Non-pigmented ciliary epithelial cell (primary cell): ENCODE measurements around the gene CYSRT1.

Experiments used
- DNase-seq: peaks from one replicate; pipeline ENCODE4 v3.0.0-alpha.2; 2010; ENCODE audit warnings: low read depth

CYSRT1 gene, protein sequence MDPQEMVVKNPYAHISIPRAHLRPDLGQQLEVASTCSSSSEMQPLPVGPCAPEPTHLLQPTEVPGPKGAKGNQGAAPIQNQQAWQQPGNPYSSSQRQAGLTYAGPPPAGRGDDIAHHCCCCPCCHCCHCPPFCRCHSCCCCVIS

GRCh38 chr9:137224830-137225694 lies at the start of gene CYSRT1:
Gene CYSRT1 (plus strand): TSS chr9:137225174. CDS start chr9:137225622, 448 bp downstream.
- DNase-seq: no peak

DNA sequence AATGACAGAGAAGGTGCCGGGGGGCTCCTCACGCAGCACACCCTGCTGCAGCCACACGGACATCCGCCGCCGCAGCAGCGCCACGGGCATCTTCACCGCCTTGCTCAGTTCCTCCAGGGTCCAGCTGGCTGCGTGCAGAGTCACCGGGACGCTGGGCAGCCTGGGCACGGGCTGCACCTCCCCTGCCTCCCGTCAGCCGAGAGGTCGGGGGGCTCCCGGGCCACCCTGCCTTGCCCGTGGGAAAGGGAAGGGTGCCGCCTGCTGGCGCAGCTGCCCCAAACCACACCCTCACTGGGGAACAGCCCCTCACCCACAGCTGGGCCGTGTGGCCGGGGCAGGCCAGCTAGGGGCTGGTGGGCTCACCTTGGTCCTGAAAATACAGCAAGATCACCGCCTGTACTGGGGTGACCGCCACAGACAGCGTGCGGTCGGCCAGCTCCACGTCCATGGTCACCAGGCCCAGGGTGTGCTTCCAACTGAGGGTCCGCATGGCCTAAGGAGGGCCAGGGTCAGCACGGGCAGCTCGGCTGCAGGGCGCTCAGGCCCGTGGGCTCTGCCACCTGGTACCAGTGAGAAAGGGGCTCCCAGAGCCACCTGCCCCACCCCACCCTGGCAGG lies 49.5 kb upstream of the CYSRT1 start:
- no peak for DNase-seq

- DNase-seq: no peak
Measured at GRCh38 chr9:137176302-137177182, 48.4 kb upstream of the CYSRT1 start.

DNA sequence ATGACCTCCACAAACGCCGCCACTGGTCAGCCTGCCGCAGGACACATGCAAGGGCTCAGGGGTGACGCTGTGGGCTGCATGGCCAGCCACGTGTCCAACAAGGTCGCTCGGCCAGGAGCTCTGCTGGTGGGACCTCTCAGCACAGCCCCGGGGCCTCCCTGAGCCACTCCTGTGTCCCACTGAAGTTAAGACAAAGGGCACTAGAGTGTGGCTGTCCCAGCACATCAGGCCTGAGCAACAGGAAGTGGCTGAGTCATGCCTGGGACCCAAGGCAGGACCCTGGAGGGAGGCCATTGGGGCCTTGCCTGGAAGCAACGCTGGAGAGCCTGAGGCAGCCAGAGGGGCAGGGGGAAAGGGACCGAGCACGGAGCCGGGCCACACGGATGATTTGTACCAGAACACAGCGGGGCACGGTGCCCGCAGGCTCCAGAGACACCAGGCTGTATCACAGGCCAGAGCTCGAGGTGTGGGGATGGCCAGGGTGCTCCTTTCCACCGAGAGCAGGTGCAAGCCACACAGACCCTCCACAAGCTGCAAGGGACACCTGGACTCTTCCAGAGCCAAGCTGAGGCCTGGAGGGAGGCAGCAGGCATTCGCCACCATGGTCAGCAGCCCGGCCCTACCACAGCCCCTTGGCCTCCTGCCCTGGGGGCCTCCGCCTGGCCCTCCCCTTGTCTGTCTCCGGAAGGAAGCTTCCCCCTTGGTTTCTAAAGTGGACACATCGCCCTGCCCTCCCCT lies 46.6 kb upstream of the CYSRT1 start:
- no peak for DNase-seq

GRCh38 chr9:137178939-137179630 lies 45.9 kb upstream of the CYSRT1 start:
- DNase-seq: no peak

DNA sequence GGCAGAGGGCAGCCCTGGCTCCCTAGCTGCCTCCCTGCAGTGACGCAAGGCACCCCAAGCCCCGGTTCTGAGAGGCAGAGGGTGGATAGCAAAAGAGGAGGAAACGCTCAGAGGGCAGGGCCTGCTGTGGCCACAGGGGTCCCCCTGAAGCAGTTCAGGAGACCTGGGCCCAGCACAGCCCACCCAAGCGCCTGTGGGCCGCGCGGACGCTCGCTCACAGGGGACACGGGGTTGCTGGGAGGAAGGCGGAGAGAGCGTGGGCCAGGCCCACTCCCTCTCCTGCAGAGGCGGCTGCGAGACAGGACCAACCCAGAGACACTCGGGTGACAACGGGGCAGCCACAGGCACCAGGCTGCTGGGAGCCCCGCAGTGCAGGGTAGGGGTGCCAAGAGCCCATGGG lies 45.2 kb upstream of the CYSRT1 start:
- no peak for DNase-seq

- DNase-seq: no peak
Measured at GRCh38 chr9:137180491-137180890, 44.5 kb upstream of the CYSRT1 start.

DNA sequence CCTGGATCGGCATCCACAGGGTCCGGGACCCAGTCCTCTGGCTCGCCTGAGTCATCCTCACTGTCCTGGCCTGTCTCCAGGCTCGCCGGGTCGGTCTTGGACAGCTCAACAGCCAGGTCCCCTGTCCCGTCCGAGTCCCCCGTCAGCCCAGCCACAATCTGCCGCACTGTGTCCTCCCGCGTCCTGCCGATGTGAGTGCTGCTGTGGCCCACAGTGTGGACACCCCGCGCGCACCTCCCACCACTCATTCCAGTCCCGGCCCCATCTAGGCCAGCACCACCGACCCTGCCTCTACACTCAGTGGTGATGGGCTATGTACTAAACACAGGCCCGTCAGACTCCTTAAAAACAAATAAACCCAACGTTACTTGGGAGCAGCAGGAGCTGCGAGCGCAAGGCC lies 43.3 kb upstream of the CYSRT1 start:
- no peak for DNase-seq

GRCh38 chr9:137182836-137183235 lies 42.1 kb upstream of the CYSRT1 start:
- DNase-seq: no peak

GRCh38 chr9:137183980-137184595 lies 40.9 kb upstream of the CYSRT1 start:
- DNase-seq: no peak

DNA sequence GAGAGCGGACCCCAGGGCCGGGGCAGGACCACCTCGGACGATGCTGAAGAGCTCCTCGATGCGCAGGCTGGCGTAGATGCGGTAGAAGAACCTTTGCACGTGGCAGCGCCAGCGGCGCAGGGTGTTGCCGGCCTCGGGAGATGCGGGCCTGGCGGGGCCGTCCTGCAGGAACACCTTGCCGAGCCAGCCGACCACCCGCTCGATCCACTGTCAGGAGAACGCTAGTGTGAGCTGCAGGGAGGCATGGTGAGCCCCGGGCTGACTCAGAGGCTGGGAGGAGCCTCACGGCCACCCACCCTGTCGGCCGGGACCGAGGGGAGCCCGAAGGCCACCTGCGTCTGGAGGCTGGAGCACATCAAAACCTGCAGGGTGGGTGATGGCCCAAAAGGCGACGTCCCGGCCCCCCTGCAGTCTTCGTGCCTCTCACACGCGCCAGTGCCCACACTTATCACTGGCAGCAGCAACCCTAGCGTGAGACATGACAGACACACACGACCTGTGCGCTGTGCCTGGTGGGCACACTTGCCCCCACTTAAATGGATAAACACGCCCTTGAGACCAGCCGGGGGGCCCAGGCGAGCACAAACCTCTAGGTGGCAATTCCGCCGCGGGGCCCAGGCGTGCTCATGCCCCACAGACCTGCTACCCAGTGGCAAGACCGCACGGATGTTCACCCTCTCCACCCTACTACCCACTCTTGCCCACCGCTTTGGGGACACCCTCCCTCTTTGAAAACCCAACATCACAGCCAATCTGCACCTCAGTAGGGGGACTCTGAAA lies 39.9 kb upstream of the CYSRT1 start:
- DNase-seq: no peak

DNA sequence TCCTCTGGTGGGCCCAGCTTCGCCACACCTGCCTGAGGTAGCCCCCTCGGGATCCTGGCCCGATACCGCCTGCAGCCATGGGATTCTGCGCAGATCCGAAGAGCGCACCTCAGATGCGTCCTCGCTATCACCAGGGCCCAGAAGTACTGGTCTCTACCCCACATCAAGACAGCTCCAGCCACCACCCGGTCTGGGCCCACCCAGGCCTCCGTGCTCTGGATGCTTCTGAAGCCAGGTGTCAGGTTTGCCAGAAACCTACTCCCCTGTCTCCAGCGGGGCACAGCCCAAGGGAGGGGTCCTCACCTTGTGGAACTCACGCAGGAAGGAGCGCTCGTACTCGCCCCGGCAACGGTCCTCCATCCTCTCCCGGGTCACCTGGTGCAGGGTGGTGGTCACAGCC lies 39.1 kb upstream of the CYSRT1 start:
- no peak for DNase-seq

- DNase-seq: no peak
Measured at GRCh38 chr9:137186385-137186784, 38.6 kb upstream of the CYSRT1 start.

- DNase-seq: no peak
Measured at GRCh38 chr9:137187386-137187785, 37.6 kb upstream of the CYSRT1 start.

DNA sequence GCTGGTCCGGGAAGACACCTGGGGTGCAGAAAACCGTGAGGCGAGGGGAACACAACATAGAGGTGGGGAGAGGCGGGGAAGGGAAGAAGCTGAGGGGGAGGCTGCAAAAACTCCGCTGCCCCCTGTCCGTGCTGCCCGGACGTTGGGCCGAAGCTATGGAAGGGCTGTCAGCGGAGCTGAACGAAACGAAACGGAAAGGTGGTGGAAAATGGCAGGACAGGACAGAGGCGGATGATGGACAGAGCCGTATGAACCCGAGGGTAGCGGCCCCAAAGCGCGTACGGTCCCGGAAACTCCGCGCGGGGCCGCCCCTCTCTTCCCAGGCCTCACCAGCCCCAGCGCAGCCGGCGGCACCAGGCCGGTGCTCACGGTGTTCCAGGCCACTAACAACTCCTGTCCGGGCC lies 36.9 kb upstream of the CYSRT1 start:
- no peak for DNase-seq

- DNase-seq: peak; percentile 63
Measured at GRCh38 chr9:137188490-137189296, 36.3 kb upstream of the CYSRT1 start, which contains the start of the genes ANAPC2 and SSNA1. Gene ANAPC2 (minus strand): TSS chr9:137188560. CDS start chr9:137188532, 28 bp downstream. Gene SSNA1 (plus strand): TSS chr9:137188676. CDS start chr9:137188727, 51 bp downstream.

GRCh38 chr9:137189297-137190295 lies 35.4 kb upstream of the CYSRT1 start:
- DNase-seq: no peak
